KOPT-K1 (cell line): ENCODE data around the gene SDHA.
"Not testable (repeated sequence)": the region's sequence is repeated elsewhere in the genome, so short reads cannot be mapped to it uniquely, and the experiment has no call there.

Experiments used
- H3K27ac ChIP-seq: fragments of 200-600 bp; sonication (generic); 2 replicates; pipeline ENCODE4 v1.5.1; 2016; ENCODE audit warnings: antibody characterized with exemption, mild to moderate bottlenecking, low read depth, low read length; ENCODE audit not compliant: poor library complexity, severe bottlenecking
- H3K36me3 ChIP-seq: fragments of 200-600 bp; sonication (generic); 2 replicates; pipeline ENCODE4 v1.5.1; 2017; ENCODE audit warnings: antibody characterized with exemption, mild to moderate bottlenecking, low read length, moderate library complexity; ENCODE audit not compliant: insufficient read depth
- H3K9me3 ChIP-seq: fragments of 200-600 bp; sonication (generic); 2 replicates; pipeline ENCODE4 v1.5.1; 2017; ENCODE audit warnings: antibody characterized with exemption, low read length, mild to moderate bottlenecking; ENCODE audit not compliant: insufficient read depth, poor library complexity, severe bottlenecking

Gene SDHA

GRCh38 chr5:217494-218456 lies at the start of gene SDHA, which contains the start of gene CCDC127:
Gene SDHA (plus strand): TSS chr5:218320. CDS start chr5:218356, 36 bp downstream.
Gene CCDC127 (minus strand): TSS chr5:218153. CDS start chr5:216849, 1,304 bp downstream.
- Histone ChIP-seq H3K36me3 (peaks cover 22% of the 10 kb centered on the region), H3K27ac (peak within 1 kb of the TSS; percentile 83)
- H3K9me3 ChIP-seq = not testable (repeated sequence)

- H3K27ac ChIP-seq = no peak overlapping the region
- H3K9me3 ChIP-seq = no peaks in the 10 kb centered on the region
- H3K36me3 ChIP-seq = no peaks in the 10 kb centered on the region
Measured at GRCh38 chr5:169071-169727, 48.9 kb upstream of the SDHA start.

GRCh38 chr5:169728-170094 lies 48.4 kb upstream of the SDHA start:
- Histone ChIP-seq H3K27ac (no peak overlapping the region), H3K9me3 (no peaks in the 10 kb centered on the region), H3K36me3 (no peaks in the 10 kb centered on the region)

GRCh38 chr5:170971-171800 lies 46.9 kb upstream of the SDHA start:
- Histone ChIP-seq H3K27ac (no peak overlapping the region), H3K9me3 (no peaks in the 10 kb centered on the region), H3K36me3 (no peaks in the 10 kb centered on the region)

- Histone ChIP-seq H3K9me3 (no peaks in the 10 kb centered on the region), H3K27ac (no peak overlapping the region)
Measured at GRCh38 chr5:171801-172331, 46.3 kb upstream of the SDHA start.

GRCh38 chr5:172421-172820 lies 45.7 kb upstream of the SDHA start:
- no peaks in the 10 kb centered on the region for H3K9me3 ChIP-seq
- no peak overlapping the region for H3K27ac ChIP-seq
- no peaks in the 10 kb centered on the region for H3K36me3 ChIP-seq

More at GRCh38 chr5:171801-172331, 46.3 kb upstream of the SDHA start:
- H3K36me3 ChIP-seq = no peaks in the 10 kb centered on the region

- Histone ChIP-seq H3K36me3 (no peaks in the 10 kb centered on the region), H3K27ac (no peak overlapping the region), H3K9me3 (no peaks in the 10 kb centered on the region)
Measured at GRCh38 chr5:172841-173251, 45.3 kb upstream of the SDHA start.

GRCh38 chr5:173392-174290 lies 44.5 kb upstream of the SDHA start:
- no peaks in the 10 kb centered on the region for H3K9me3 ChIP-seq
- H3K27ac ChIP-seq = no peak overlapping the region
- no peaks in the 10 kb centered on the region for H3K36me3 ChIP-seq

- Histone ChIP-seq H3K9me3 (no peaks in the 10 kb centered on the region), H3K36me3 (no peaks in the 10 kb centered on the region), H3K27ac (no peak overlapping the region)
Measured at GRCh38 chr5:174291-174600, 43.9 kb upstream of the SDHA start.

- H3K36me3 ChIP-seq = no peaks in the 10 kb centered on the region
Measured at GRCh38 chr5:174876-175465, 43.1 kb upstream of the SDHA start.

GRCh38 chr5:176296-176823 lies 41.8 kb upstream of the SDHA start:
- H3K36me3 ChIP-seq = no peaks in the 10 kb centered on the region
- no peaks in the 10 kb centered on the region for H3K9me3 ChIP-seq
- H3K27ac ChIP-seq = no peak overlapping the region

More at GRCh38 chr5:174876-175465, 43.1 kb upstream of the SDHA start:
- no peaks in the 10 kb centered on the region for H3K9me3 ChIP-seq
- H3K27ac ChIP-seq = no peak overlapping the region

- H3K36me3 ChIP-seq = no peaks in the 10 kb centered on the region
- H3K27ac ChIP-seq = no peak overlapping the region
- H3K9me3 ChIP-seq = no peaks in the 10 kb centered on the region
Measured at GRCh38 chr5:178110-178509, 40.0 kb upstream of the SDHA start.

- no peaks in the 10 kb centered on the region for H3K36me3 ChIP-seq
- no peak overlapping the region for H3K27ac ChIP-seq
- no peaks in the 10 kb centered on the region for H3K9me3 ChIP-seq
Measured at GRCh38 chr5:179401-179800, 38.7 kb upstream of the SDHA start.
